ENCODE measurements around the gene MYO5B.

DNA sequence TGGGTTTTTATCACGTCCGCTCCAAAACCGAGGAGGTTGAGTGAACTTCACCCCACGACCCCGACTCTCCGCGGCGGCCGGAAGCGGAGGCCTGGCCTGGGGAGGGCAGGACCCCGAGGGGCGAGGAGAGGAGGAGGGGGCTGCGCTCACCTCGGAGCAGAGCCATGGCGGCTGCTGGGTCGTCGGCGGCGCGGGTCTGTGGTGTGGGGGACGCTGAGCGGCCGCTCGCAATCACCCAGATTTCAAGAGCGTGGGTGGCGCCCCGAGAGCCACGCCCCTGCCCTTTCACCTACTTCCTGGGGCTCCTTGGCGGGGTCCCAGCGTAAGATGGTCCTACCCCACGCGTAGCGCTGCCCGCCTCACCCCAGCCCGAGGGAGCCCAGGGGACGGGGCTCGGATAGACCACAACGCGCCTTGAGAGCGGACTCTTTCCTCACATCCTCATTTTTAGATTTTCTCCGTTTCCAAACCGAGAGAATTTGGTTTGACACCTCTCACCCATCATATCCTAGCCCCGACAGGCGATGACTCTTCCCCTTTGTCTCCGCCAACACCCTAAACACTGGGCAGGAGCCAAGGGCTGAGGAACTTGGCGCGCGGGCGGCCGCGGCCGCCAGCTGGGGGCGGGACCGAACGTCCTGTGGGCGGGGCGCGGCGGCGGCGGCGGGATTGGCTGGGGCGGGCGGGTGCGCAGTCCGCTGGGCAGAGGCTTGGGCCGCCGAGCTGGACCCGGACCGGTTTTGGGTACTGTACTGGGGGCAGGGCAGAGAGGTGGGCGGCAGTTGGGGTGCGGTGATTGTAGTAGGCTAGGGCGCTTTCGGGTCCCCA is 381.4 kb downstream of the MYO5B start, which contains the start of gene ACAA2:
- TF ChIP-seq NFE2L2 (IDR thresholded peaks at IDR 0.05; ENCODE audit: low read depth, low read length) (no peak), FOS (IDR thresholded peaks at IDR 0.05; ENCODE audit: low read depth, low read length) (peak; percentile 5; the same call in 1 of the 2 replicates), RAD21 (IDR thresholded peaks at IDR 0.05; ENCODE audit: low read length) (no peak)
- TF ChIP-seq, protein P1, sequence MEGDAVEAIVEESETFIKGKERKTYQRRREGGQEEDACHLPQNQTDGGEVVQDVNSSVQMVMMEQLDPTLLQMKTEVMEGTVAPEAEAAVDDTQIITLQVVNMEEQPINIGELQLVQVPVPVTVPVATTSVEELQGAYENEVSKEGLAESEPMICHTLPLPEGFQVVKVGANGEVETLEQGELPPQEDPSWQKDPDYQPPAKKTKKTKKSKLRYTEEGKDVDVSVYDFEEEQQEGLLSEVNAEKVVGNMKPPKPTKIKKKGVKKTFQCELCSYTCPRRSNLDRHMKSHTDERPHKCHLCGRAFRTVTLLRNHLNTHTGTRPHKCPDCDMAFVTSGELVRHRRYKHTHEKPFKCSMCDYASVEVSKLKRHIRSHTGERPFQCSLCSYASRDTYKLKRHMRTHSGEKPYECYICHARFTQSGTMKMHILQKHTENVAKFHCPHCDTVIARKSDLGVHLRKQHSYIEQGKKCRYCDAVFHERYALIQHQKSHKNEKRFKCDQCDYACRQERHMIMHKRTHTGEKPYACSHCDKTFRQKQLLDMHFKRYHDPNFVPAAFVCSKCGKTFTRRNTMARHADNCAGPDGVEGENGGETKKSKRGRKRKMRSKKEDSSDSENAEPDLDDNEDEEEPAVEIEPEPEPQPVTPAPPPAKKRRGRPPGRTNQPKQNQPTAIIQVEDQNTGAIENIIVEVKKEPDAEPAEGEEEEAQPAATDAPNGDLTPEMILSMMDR (conservative IDR thresholded peaks at IDR 0.05; ENCODE audit: low read depth, low read length) = no peak

All from IMR-90 (cell line).